PC-3 (cell line): ENCODE data around the gene PRIM2.
"Not testable (repeated sequence)": the region's sequence is repeated elsewhere in the genome, so short reads cannot be mapped to it uniquely, and the experiment has no call there.

Source experiments
- EZH2 ChIP-seq: fragments of 300-600 bp; sonication (generic); IDR thresholded peaks from one replicate; pipeline ENCODE4 v1.6.1; 2017; ENCODE audit warnings: antibody characterized with exemption, mild to moderate bottlenecking, low read length; ENCODE audit not compliant: unreplicated experiment
- EZH2phosphoT487 ChIP-seq: fragments of 300-600 bp; sonication (generic); IDR thresholded peaks from 2 replicates; pipeline ENCODE4 v1.6.1; 2018; ENCODE audit warnings: mild to moderate bottlenecking, antibody characterized with exemption, low read length, borderline replicate concordance
- TF ChIP-seq, protein P1 (sequence below): fragments of 300-600 bp; sonication (generic); conservative IDR thresholded peaks from 2 replicates; pipeline ENCODE4 v1.5.1; 2017; ENCODE audit warnings: antibody characterized with exemption, low read depth, mild to moderate bottlenecking, low read length

DNA sequence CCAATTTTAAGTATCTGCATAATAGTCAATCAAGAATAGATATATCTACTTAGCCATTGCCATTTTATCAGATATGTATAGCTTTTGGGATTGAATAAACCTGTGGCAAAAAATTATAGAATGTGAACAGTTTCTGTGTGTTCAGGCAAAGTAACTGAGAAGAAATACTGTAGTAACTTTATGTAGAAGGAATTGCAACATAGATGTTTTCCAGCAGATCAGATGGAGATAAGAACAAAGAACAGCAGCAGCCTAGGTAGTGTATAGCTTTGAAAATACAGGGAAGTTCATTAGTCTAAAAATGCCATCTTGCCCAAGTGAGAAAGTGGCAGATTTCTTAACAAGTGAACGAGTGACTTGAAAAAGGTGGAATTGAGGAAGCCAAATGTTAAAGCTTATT lies 197.7 kb downstream of the PRIM2 start:
- TF ChIP-seq, protein P1, sequence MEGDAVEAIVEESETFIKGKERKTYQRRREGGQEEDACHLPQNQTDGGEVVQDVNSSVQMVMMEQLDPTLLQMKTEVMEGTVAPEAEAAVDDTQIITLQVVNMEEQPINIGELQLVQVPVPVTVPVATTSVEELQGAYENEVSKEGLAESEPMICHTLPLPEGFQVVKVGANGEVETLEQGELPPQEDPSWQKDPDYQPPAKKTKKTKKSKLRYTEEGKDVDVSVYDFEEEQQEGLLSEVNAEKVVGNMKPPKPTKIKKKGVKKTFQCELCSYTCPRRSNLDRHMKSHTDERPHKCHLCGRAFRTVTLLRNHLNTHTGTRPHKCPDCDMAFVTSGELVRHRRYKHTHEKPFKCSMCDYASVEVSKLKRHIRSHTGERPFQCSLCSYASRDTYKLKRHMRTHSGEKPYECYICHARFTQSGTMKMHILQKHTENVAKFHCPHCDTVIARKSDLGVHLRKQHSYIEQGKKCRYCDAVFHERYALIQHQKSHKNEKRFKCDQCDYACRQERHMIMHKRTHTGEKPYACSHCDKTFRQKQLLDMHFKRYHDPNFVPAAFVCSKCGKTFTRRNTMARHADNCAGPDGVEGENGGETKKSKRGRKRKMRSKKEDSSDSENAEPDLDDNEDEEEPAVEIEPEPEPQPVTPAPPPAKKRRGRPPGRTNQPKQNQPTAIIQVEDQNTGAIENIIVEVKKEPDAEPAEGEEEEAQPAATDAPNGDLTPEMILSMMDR: not testable (repeated sequence)
- not testable (repeated sequence) for TF ChIP-seq EZH2, EZH2phosphoT487
